KG1 (cell line): ENCODE measurements around the gene CSHL1.

ENCODE experiments used
- DNase-seq: peaks from one replicate; lab custom pipeline; 2025; lab: John Stamatoyannopoulos, UW

Gene CSHL1

DNA sequence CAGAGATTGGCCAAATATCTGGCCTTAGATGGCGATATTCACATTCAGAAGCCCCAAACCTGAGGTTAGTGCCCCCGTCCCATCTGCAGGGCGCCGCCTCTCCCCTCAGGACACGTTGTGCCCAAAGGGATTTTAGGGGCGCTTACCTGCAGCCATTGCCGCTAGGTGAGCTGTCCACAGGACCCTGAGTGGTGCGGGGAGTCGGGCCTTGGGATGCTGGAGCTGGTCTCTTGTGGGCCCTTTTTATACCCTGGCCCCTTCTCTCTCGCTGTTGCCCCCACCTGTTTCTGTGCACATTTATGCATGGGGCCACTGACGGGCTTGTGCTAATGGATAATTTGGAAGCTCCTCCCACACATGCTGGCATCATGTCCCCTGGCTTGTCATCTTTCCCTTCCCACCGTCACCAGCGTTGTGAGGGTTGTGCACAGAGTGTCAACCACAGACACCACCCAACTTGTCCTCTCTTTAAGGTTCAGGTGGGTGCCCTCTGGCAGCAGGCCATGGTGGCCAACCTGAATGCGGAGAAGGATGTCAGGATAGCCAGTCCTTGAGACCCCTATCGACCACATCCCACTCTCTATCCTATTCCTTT is at the start of gene CSHL1:
TSS of gene CSHL1 (minus strand) at position 218 of the 595 bp plus-strand sequence. CDS start at position 156, 62 bp downstream.
- no peak for DNase-seq

DNA sequence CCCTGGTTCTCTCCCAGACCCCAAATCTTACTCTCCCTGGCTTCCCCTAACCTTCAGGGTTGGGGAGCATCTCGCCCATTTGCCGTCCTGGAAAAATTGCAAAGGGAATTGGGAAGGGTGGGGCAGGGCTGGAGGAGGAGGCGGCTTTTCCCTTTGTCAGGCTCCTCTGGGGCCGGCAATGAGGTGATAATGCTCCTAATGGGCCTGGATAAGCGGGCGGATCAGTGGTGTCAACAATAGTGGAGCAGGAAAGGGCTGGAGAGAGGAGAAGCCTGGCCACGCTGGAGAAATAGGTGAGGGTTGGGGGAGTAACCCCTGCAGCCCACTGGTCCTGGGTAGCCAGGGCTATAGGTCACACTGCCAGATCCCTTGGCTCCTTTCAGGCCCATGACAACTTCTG is 49.4 kb upstream of the CSHL1 start:
- no peak for DNase-seq

DNA sequence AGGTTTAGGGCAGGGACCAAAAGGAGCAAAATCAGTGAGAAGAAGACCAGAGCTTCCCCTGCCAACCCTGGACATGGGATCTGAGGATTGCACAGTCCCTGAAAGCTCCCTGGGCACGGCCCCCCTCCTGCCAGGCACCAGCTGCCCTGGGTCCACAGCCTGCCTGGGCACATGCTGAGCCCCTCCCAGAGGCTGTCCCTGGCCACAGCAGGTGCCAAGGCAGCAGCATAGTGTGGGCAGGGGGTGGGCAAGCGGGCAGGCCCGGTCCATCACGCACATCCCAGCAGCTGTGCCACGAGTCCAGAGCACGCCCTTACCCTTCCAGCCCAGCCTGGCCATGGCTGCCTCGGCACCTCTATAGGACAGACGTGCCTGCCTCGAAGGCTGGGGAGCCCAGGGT is 48.9 kb upstream of the CSHL1 start:
- no peak for DNase-seq

DNA sequence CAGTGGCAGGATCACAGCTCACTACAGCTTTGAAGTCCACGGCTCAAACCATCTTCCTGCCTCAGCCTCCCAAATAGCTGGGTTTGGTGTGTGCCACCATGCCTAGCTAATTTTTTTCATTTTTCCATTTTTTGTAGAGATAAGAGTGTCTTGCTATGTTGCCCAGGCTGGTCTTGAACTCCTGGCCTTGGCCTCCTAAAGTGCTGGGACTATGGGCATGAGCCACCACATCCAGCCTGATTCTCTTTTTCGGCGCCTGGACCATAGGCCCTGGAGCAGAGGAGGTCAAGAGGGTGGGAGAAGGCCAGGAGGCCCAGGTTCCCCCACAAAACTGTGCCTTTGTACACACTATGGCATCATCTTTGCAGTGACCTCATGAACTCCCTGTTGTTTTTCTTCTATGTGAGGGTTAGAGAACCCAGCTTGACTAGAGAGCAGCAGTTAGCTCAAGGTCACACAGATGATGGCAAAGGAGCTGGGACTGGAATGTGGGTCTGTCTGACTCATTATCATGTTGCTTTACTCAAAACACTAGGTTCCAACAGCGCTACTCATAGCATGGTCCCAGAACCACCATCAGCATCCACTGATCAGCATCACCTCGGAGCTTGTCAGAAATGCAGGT is 45.4 kb upstream of the CSHL1 start:
- DNase-seq, result no peak

DNA sequence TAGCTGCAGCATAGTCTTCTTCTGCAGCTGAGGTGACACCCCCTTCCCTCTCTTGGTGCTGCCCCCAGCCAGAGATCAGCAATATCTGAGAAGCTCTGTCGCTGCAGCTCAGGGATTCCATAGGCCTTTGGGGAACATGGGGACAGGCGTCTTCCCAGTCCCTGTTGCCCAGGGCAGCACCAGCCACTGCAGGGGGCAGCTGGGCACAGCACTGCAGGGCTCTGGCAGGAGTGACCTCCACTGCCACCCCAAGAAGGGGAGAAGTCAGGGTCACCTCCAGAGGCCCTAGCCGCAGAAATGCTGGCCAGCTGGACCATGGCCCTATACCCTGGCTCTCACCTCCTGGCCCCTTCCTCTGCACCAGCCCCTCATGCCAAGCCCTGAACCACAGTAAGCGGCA is 44.7 kb upstream of the CSHL1 start:
- no peak for DNase-seq

DNA sequence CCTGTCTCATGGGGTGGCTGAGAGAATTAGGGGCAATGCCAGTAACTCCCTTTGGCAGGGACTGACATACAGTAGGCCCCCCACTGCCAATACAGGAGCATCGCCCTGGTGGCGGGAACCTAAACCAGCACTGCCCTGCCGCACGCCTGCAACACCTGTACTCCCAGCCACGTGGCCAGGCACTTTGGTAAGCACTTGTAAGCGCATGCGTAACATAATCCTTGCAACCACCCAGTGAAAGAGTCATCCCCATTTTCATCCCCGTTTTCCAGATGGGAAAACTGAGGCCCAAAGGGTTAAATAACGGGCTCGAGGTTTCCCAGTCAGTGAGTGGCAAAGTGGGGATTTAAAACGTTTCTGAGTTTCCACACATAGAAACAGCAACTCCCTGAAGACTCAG is 44.2 kb upstream of the CSHL1 start:
- no peak for DNase-seq

DNA sequence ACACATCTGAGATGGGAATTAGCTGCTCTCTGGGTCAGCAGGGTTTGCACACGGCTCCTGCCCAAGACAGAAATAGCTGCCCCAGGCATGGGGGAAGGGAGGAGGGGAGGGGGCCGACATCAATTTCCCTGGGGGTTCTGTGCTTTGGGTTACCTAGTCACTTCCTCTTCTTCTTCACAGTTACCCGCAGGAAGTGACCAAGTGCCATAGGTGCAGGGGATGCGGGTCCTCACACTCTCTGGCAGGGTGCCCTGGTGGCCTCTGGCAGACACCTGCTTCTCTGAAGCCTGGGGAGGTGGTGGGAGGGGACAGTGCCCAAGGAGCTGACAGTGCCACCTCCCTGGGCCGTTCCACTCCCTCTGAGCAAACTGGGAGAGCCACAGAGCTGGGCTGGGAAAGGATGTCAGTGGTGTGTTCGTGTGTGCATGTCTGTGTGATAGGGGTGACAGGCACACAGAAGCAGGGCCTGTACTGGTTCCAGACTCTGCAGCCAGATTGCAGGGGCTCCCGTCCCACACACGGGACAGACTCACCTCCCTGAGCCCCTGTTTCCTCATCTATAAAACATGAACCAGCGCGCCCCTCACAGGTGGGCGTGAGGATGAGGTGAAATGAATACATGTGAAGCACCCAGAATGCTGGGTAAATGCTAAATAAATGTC is 43.5 kb upstream of the CSHL1 start:
- peak; percentile 31 for DNase-seq

DNA sequence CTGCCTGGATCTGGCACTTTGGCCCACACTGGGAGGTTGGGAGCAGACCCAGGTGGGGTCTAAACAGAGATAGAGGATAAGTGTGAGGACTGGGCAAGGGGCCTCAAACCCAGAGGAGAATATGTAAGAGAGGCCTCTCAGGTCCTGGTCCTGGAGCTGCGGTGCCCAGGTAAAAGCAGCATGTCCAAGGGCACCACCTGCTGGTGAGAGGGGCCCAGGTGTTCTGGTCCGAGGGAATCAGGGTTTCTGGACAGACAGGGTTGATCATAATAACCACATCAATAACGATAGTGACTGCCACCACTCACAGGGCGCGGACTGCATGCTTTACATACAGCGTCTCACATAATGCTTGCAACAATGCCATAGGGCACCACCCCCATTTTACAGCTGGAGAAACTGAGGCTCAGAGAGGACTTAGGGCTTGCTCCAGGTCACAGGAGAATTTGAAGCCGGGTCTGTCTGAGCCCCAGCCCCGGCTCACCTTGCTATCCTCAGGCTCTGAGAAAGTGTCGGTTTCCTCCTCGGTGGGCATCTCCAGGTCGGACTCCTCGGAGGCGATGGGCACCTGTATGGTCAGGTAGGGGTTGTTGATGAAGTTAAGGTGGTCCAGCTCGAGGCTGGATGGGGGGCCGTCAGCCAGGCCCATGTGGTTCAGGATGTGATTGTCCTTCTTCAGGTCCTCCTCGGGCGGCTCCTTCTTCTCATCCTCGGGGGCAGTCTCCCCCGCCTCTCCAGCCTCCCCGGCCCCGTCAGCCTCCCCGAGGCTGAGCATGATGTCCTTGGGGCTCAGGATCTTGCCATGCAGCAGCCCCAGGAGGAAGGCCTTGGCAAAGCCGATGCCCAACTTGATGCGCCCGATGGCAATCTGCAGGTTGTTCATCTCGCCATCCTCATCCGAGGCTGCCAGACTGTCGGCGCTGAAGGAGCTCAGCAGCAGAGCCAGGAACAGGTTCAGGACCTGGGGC is 40.2 kb upstream of the CSHL1 start:
- DNase-seq, result no peak

DNA sequence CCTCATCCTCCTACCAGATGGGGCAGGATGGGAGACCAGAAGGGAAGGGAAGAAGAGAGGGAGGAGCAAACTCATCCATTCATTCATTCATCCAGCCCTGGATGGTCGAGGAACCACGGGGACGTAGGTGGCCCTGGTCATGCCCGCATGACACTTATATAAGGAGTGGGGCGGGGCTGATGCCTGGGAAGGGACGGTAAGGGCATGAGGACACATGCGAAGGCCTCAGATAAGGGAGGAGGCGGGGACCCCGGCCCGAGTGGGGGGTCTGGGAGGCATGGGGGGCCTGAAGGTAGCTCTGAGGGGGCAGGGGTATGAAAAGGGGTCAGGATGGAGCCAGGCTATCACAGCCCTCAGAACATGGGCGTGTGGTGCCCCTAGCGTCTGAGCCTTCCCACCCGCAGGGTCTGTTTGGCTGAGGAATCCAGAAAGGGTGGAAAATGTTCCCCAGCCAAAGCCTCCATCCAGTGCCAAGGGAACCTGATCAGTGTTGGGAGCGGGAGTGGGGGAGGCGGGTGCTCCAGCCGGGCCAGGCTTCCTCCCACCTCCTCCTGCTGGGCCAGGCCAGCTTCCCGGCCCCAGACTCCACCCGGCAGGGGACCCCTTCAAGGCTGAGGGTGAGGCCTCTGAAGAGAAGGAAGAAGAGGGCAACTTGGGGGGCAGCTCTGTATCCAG is 38.7 kb upstream of the CSHL1 start:
- no peak for DNase-seq

DNA sequence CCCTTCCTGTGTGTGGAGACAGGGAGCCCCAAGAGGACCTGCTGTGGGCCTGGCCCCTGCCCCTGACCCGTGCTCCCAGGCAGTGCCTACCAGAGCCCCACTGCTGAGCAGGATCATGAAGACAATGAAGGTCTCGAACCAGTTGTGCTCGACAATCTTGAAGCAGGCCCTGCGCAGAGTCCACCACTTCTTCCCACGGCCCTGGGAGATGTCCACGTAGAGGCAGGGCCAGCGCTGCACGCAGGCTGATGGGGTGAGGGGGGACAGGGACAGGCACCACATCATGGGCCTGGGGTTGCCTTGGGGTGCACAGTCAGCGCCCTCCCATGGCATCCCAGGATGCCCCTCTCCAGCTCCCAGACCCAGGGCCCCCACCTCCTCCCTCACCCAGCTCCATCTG is 37.5 kb upstream of the CSHL1 start:
- no peak for DNase-seq

DNA sequence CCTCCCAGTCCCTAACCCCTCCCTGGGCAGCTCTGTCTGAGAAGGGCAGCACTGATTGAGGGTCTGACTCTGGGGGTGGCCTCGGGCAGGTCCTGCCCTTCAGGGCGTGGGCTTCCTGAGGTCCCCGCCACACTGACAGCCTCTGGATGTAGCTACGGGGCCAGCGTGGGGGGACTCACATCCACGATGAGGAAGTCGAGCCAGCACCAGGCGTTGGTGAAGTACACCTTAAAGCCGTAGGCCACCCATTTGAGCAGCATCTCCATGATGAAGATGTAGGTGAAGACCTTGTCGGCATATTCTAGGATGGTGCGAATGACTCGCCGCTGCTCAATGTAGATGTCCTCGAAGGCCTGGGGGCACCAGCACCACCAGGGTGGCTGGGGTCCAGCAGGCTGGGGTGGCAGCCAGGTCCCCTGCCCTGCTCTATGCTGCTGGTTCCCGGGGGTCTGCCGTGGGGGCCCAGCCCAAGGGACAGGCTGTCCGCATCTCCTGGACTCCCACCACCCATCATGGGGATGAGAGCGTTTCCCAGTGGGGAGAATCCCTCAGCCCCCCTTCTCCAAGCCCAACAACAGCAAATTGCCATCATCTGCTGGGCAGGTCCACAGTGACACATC is 36.8 kb upstream of the CSHL1 start:
- no peak for DNase-seq

DNA sequence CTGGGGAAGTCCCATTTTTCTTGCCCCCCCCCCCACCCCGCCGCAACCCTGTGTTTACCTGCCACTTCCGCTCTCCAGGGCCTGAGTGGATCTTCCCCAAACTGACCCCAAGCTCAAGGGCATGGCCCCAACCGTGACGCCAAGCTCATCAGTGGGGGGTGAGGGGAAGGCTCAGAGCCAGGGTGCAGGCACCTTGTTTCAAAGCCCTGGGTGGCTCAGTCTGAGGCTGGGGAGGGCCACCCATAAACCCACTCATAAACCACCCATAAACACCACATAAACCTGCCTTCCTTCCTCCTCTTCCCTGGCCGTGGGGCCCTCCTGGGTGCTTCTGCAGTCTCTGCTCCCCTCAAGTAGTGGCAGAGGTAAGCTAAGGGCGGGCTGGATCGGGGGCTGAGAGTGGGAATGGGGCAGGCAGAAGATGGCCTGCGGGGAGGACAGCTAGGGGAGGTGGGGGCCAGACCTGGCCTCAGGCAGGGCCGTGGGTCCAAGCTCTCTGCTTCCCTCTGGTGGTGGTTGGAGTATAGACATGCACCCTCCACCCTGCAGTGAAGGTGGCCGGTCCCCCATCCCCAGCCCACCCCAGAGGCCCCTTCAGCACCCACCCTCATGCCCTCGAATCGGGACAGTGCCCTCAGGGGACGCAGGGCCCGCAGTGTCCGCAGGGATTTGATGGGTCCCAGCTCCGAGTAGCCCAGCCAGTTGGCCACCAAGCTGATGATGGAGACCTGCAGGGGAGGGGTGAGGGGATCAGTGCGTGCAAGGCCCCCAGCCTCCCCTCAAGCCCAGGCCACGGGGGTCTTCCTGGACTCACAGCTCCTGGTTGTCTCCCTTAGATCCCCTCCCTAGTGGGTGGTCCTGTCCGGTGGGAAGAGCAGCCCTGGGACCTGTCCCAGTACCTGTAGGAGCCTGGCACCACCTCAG is 35.6 kb upstream of the CSHL1 start:
- peak; percentile 31 for DNase-seq

DNA sequence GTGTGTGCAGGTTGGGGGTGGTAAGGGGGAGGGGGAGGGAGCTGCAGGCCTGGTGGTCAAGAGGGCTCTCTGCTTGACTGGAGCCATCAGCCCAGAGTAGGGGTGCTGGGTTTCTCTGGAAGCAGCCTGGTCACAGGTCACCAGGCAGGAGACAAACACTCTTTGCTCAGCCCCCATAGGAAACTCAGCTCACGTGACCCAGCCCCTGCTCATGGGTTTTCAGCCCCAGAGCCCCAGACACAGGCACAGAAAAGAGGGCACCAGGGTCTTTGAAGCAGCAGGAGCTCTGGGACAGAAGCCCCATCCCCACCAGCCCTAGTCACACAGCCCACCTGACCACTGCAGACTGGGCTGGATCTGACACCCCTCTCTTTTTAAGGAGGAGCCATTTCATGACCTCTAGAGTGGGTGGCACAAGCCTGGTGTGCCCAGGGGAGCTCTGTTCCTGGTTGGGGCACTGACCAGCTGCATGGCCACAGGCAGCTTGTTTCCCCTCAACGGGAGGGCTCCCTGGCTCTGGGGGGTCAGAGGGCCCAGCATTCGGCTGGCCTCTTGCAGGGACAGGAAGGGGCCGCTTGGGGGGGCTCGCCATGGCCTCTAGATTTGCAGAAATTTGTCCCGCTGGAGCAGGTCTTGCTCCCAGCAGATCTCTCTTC is 34.9 kb upstream of the CSHL1 start:
- DNase-seq, result no peak

DNA sequence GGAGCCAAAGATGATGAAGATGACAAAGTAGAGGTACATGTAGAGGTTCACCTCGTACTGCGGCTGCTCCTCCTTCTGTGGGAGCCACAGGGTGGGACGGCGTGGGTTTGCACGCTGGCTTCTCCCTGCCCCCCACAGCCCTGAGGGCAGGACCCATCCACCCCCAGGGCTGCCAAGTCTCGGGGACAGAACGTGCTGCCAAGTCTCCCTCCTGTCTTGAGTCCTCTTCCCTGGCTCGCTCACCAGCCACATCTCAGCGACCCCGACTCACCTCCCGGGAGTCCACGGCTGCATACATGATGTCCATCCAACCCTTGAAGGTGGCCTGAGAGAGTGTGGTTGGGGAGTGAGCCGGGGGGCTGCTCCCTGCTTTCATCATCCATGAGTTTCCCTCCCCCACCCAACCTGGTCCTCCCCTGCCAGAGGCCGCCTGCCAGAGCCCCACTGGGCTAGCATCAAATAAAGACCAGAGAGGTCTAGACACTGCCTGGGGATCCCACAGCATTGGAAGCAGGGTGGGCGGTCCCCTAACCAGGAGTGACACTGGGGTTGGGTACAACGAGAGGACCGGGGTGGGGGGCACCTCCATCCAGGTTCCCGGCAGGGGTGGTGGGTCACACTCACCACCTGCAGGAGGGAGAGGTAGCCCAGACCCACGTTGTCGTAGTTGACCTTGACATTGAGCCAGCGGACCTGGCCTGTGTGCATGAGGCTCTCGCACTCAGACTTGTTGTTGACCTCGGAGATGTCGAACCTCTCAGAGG is 33.9 kb upstream of the CSHL1 start:
- no peak for DNase-seq

DNA sequence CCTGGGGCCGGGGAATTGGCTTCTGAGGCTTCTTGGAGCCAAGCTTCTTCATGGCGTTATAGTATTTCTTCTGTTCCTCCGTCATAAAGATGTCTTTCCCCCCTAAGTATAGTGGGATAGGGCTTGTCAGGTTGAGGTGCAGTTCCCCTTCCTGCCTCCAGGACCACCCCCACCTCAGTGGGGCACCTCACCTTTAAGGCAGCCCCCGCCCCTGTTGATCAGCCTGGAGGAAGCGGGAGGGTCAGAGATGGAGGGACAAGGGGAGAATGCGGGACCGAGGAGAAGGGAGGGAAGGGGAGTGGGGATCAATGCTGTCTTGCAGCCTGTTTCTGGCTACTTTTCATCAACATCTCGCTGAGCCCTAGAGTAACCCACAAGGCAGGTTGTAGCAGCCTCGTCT is 32.7 kb upstream of the CSHL1 start:
- DNase-seq, result no peak

DNA sequence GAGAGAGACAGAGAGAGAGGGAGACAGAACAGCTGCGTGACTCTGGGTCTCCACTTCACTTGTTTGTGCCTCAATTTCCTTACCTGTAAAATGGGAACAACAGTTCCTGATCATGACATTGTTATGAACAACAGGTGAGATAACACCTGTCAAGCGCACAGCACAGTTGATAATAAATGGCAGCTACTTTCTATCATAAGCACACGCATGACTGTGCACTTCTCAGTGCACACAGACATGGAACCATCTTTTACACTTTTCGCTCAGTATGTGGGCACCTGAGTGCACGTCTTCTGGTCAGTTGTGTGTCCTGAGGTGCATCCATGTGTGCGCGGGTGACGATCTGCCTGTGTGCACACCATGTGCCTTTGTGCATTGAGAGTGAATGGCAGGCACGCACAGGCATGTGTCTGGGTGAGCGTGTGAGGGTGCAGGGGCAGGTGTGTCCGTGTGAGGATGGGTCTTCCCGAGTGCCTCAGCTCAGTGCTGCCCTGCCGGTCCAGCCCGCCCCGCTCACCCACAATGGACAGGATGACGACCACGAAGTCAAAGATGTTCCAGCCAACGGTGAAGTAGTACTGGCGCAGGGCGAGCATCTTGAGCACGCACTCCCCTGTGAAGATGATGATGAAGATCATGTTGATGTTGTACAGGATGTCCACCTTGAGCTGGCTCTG is 31.4 kb upstream of the CSHL1 start:
- DNase-seq, result no peak

DNA sequence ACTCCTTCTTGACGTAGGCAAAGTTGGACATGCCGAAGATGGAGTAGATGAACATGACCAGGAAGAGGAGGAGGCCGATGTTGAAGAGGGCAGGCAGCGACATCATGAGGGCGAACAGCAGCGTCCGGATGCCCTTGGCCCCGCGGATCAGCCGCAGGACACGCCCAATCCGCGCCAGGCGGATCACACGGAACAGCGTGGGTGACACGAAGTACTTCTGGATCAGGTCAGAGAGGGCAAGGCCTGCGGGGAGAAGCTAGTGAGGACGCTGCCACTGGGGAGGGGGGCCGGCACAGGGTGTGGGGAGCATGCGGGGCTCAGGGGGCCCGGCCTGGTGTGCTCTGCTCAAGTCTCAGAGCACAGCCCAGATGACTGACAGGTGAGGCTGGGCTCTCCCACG is 30.7 kb upstream of the CSHL1 start:
- no peak for DNase-seq

DNA sequence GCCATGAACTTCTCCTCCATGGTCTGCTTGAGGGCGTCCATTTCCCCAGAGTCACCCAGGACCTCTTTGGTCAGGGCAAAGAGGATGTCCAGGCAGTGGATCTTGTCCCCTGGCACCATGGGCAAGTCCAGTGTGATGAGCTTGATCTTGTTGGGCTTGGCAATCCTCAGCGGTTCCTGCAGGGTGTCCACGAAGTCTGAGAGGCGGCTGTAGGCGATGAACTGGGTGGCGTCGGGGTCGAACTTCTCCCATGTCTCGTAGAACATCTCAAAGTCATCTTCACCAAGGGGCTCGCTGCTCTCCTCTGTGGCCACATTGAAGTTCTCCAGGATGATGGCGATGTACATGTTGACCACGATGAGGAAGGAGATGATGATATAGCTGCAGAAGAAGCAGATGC is 30.1 kb upstream of the CSHL1 start:
- DNase-seq, result no peak

DNA sequence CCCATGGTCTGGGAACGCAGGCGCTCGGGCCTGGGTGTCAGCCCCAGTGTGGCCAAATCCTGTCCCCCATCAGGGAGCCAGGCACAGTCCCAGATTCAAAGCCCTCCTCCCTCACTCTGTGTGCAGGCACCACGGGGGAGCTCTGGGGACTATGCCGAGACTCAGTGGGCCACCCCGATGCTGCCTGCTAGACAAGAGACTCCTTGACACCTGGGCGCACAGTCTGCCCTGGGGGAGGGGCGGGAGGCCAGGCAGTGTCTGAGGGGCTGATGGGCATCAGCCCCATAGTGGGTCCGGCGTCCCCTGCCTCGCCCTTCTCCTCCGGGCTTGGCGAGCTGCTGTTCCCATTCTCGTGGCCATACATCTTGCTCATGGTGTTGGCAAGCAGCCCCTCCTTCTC is 29.5 kb upstream of the CSHL1 start:
- DNase-seq, result no peak
